Thymus (tissue), 11 donors: ENCODE data around the gene GNA14. TPM values are rescaled to one million over a fixed set of nuclear protein-coding genes. Genes with fewer than 3 reads are reported as not detected.
"Not testable (repeated sequence)": the region's sequence is repeated elsewhere in the genome, so short reads cannot be mapped to it uniquely, and the experiment has no call there.

ENCODE experiments used
- DNase-seq, 9 donors: peaks; one replicate each; pipeline ENCODE4 v3.0.0-alpha.2; 2013; ENCODE audit warnings: low spot score in 9 of 9, low read depth in 6 of 9, missing footprints in 1 of 9
- H3K27ac ChIP-seq, 2 donors: one replicate each; pipeline ENCODE4 v1.5.1; 2013; ENCODE audit warnings: control low read depth in 1 of 2, low read depth in 1 of 2, low read length in 1 of 2, mild to moderate bottlenecking in 1 of 2, moderate library complexity in 1 of 2
- H3K27me3 ChIP-seq, 2 donors: one replicate each; pipeline ENCODE4 v1.5.1; 2013; ENCODE audit warnings: low read length in 1 of 2; ENCODE audit not compliant: control insufficient read depth in 2 of 2, insufficient read depth in 1 of 2
- H3K36me3 ChIP-seq, 2 donors: one replicate each; pipeline ENCODE4 v1.5.1; 2013; ENCODE audit warnings: low read length in 1 of 2, mild to moderate bottlenecking in 1 of 2, moderate library complexity in 1 of 2; ENCODE audit not compliant: control insufficient read depth in 2 of 2, insufficient read depth in 2 of 2
- H3K4me1 ChIP-seq, 2 donors: one replicate each; pipeline ENCODE4 v1.5.1; 2013; ENCODE audit warnings: low read length in 2 of 2; ENCODE audit not compliant: control insufficient read depth in 2 of 2, insufficient read depth in 2 of 2
- H3K4me3 ChIP-seq, 2 donors: one replicate each; pipeline ENCODE4 v1.5.1; 2013; ENCODE audit warnings: low read length in 2 of 2, control low read depth in 1 of 2, mild to moderate bottlenecking in 1 of 2
- H3K9me3 ChIP-seq, 2 donors: one replicate each; pipeline ENCODE4 v1.5.1; 2013; ENCODE audit warnings: low read length in 1 of 2, mild to moderate bottlenecking in 1 of 2; ENCODE audit not compliant: control insufficient read depth in 2 of 2, insufficient read depth in 1 of 2
- WGBS: extraction: QIAGEN DNeasy Blood & Tissue Kit; methylation state at CpG from one replicate; pipeline ENCODE4 v1.1.7; 2013; 5-methylcytosine and 5-hydroxymethylcytosine counted together
- polyA plus RNA-seq: library from polyadenylated mRNA; stranded (reverse); fragments of 200-250 nt; gene quantifications from one replicate; pipeline ENCODE4 v1.2.3, GENCODE V29; 2013
- total RNA-seq: library from RNA; stranded (reverse); fragments of 120-200 nt; gene quantifications from one replicate; pipeline ENCODE4 v1.2.4, GENCODE V29; 2013
- donor health status: healthy.

GNA14 gene
- total and polyA plus RNA-seq, 2 donors: 0.47 to 1.4 TPM

- no peak for DNase-seq
- Histone ChIP-seq H3K27ac (no peak overlapping the region), H3K4me1 (no peaks in the 10 kb centered on the region), H3K36me3 (no peaks in the 10 kb centered on the region), H3K27me3 (no peaks in the 10 kb centered on the region), H3K4me3 (no peak overlapping the region), H3K9me3 (no peaks in the 10 kb centered on the region)
- whole genome bisulfite sequencing: 96% methylated on average over 1 of the region's 1 CpG
Observed at GRCh38 chr9:77442436-77442835, 205.7 kb downstream of the GNA14 start.

DNA sequence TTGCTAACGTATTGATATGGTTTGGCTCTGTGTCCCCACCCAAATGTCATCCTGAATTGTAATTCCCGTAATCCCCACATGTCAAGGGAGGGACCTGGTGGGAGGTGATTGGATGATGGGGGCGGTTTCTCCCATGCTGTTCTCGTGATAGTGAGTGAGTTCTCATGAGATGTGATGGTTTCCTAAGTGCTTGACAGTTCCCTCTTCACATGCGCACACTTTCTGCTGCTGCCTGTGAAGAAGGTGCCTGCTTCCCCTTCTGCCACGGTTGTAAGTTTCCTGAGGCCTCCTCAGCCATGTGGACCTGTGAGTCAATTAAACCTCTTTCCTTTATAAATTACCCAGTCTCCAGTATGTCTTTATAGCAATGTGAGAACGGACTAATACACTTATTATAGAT, 207.0 kb downstream of the GNA14 start:
- 68% methylated on average over 7 of the region's 7 CpGs for WGBS
- not testable (repeated sequence) for H3K36me3 ChIP-seq, DNase-seq, H3K4me1 ChIP-seq, H3K27me3 ChIP-seq, H3K9me3 ChIP-seq, H3K27ac ChIP-seq, H3K4me3 ChIP-seq

DNA sequence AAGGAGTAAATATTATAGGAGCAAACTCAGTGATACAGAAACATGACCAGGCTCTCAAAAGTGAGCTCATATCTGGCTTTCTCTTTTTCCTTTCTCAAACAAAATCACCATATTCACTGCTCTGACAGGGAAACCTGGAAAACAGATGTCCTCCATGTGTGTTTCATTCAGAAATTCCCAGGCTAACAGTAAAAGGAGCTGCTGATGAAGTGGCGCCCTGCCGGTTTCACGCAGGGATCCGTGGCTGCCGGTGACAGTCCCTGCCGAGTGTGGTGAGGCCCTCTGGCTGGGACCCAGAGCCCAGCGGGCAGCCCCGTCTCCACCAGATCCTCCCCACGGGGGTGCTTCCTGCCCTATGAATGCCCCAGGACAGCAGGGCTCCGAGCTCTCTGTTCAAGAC, 208.1 kb downstream of the GNA14 start:
- WGBS: 91% methylated on average over 10 of the region's 10 CpGs
- DNase-seq: no peak
- no peak overlapping the region for H3K27ac ChIP-seq

DNA sequence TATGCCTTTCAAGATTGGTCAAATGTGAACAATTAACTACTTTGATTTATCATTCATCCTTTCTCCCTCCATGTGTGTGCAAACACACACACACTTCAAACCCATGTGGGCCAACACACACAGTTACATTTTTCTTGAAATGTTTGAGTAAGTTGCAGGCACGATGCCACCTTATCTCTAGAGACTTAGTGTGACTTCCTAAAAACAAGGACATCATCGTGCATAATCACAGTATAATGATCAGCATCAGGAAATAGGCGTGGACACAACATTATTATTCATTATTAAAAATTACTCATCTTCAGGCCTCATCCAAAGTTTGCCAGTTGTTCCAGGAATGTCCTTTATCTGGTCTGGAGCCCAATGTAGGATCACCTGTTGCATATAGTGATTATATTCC, 209.5 kb downstream of the GNA14 start:
- WGBS: 73% methylated on average over 3 of the region's 3 CpGs
- H3K4me3 ChIP-seq: no peak overlapping the region
- H3K27ac ChIP-seq: no peak overlapping the region
- no peaks in the 10 kb centered on the region for H3K36me3 ChIP-seq
- DNase-seq: no peak
- no peaks in the 10 kb centered on the region for H3K9me3 ChIP-seq
- no peaks in the 10 kb centered on the region for H3K4me1 ChIP-seq
- H3K27me3 ChIP-seq: no peaks in the 10 kb centered on the region

More for the DNA sequence above, 208.1 kb downstream of the GNA14 start:
- H3K9me3 ChIP-seq: no peaks in the 10 kb centered on the region
- no peaks in the 10 kb centered on the region for H3K36me3 ChIP-seq
- no peaks in the 10 kb centered on the region for H3K27me3 ChIP-seq
- H3K4me1 ChIP-seq: no peaks in the 10 kb centered on the region
- no peak overlapping the region for H3K4me3 ChIP-seq

- Histone ChIP-seq H3K9me3 (no peaks in the 10 kb centered on the region), H3K27me3 (no peaks in the 10 kb centered on the region), H3K4me1 (no peaks in the 10 kb centered on the region), H3K27ac (no peak overlapping the region), H3K4me3 (no peak overlapping the region), H3K36me3 (no peaks in the 10 kb centered on the region)
- DNase-seq: no peak
- 93% methylated on average over 3 of the region's 3 CpGs for WGBS
Observed at GRCh38 chr9:77435688-77436087, 212.4 kb downstream of the GNA14 start.

GRCh38 chr9:77435277-77435676, 212.8 kb downstream of the GNA14 start:
- no peaks in the 10 kb centered on the region for H3K27me3 ChIP-seq
- no peak overlapping the region for H3K27ac ChIP-seq
- no peaks in the 10 kb centered on the region for H3K9me3 ChIP-seq
- no peak for DNase-seq
- no peaks in the 10 kb centered on the region for H3K4me1 ChIP-seq
- WGBS: 96% methylated on average over 4 of the region's 4 CpGs
- H3K36me3 ChIP-seq: no peaks in the 10 kb centered on the region
- H3K4me3 ChIP-seq: no peak overlapping the region

- no peaks in the 10 kb centered on the region for H3K4me1 ChIP-seq
- no peaks in the 10 kb centered on the region for H3K9me3 ChIP-seq
- H3K4me3 ChIP-seq: no peak overlapping the region
- peak in 7 of 9 donors; percentile 29 to 69 (median 35) for DNase-seq
- H3K27me3 ChIP-seq: no peaks in the 10 kb centered on the region
- 68% methylated on average over 21 of the region's 21 CpGs for WGBS
- no peak overlapping the region for H3K27ac ChIP-seq
- H3K36me3 ChIP-seq: no peaks in the 10 kb centered on the region
Observed at GRCh38 chr9:77433675-77434445, 214.3 kb downstream of the GNA14 start.

DNA sequence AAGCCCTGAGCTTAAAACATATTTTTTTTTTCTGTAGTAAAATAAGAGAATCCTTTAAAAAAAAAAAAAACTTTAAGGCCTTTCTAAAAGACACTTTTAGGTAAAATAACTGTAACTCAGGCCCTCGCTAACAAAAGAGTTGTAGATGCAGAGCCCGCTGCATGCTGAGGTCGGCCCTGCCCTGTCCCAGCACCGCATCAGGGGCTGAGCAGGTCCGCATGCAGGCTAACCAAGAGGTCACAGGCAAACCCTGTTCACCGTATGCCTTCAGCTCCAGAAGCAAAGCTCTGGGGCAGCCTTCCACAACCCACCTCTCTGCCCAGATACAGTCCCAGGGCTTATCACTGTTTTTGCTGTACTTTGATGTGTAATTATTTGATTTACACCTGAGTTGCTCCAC, 216.1 kb downstream of the GNA14 start:
- no peak for DNase-seq
- WGBS: over 99% methylated on average over 6 of the region's 6 CpGs
- no peak overlapping the region for H3K4me3 ChIP-seq
- no peaks in the 10 kb centered on the region for H3K27me3 ChIP-seq
- no peak overlapping the region for H3K27ac ChIP-seq
- H3K36me3 ChIP-seq: no peaks in the 10 kb centered on the region
- H3K4me1 ChIP-seq: no peaks in the 10 kb centered on the region
- no peaks in the 10 kb centered on the region for H3K9me3 ChIP-seq

- no peak for DNase-seq
- no peaks in the 10 kb centered on the region for H3K9me3 ChIP-seq
Observed at GRCh38 chr9:77429928-77430327, 218.2 kb downstream of the GNA14 start.

More at GRCh38 chr9:77429928-77430327, 218.2 kb downstream of the GNA14 start:
- H3K4me1 ChIP-seq: no peaks in the 10 kb centered on the region
- H3K27ac ChIP-seq: no peak overlapping the region
- 90% methylated on average over 2 of the region's 2 CpGs for WGBS
- no peak overlapping the region for H3K4me3 ChIP-seq
- H3K36me3 ChIP-seq: no peaks in the 10 kb centered on the region
- no peaks in the 10 kb centered on the region for H3K27me3 ChIP-seq
